B cell (primary cell): ENCODE results near the gene MAP3K5. TPM values are rescaled to one million over a fixed set of nuclear protein-coding genes. Genes with fewer than 3 reads are reported as not detected.

Experiments used
- ATAC-seq: fragments of 200-7000 bp; cut with Tn5 transposase; one replicate; pipeline ENCODE4 v1.10.0; 2021; ENCODE audit warnings: low read depth, mild to moderate bottlenecking, moderate number of reproducible peaks, moderate library complexity
- CTCF ChIA-PET: fragments of 350-600 bp; sonication (Branson Sonifier 250); formaldehyde crosslinking; loops from one replicate; lab custom pipeline; 2021; ENCODE audit warnings: antibody characterized with exemption, inconsistent platforms; lab: Charles Lee
- POLR2A ChIA-PET: fragments of 350-600 bp; sonication (Branson Sonifier 250); formaldehyde crosslinking; loops from one replicate; lab custom pipeline; 2021; ENCODE audit warnings: antibody characterized with exemption; lab: Charles Lee
- DNase-seq: peaks from one replicate; pipeline ENCODE4 v3.0.0; 2013
- H2AFZ ChIP-seq: 2 replicates; pipeline ENCODE4 v1.6.1; 2012; ENCODE audit warnings: mild to moderate bottlenecking, low read depth, low read length; ENCODE audit not compliant: insufficient read depth, poor library complexity, severe bottlenecking
- H3K27ac ChIP-seq, 2 donors: 1 replicate in 1 of 2; 2 replicates in 1 of 2; pipeline ENCODE4 v1.5.1; 2012 to 2013; ENCODE audit warnings: low read length in 2 of 2, mild to moderate bottlenecking in 2 of 2, moderate library complexity in 1 of 2
- H3K27me3 ChIP-seq, 4 experiments: fragments of 200-600 bp in 1 of 4; sonication (generic) in 1 of 4; replicated peaks in 1 of 4; 1 replicate in 2 of 4; 2 replicates in 2 of 4; pipeline versions ENCODE4 v1.6.1 to v1.7.0; 2013 to 2016; ENCODE audit warnings: low read length in 3 of 4, mild to moderate bottlenecking in 2 of 4, mixed read lengths in 1 of 4, moderate library complexity in 1 of 4; ENCODE audit not compliant: insufficient read depth in 4 of 4, control insufficient read depth in 3 of 4; ENCODE audit errors: control extremely low read depth in 1 of 4
- H3K36me3 ChIP-seq, 2 experiments: replicated peaks in 1 of 2; 1 replicate in 1 of 2; 2 replicates in 1 of 2; pipeline versions ENCODE4 v1.6.1 to v1.7.1; 2013; ENCODE audit warnings: low read length in 1 of 2; ENCODE audit not compliant: insufficient read depth in 2 of 2, control insufficient read depth in 1 of 2; ENCODE audit errors: control extremely low read depth in 1 of 2, extremely low read depth in 1 of 2
- H3K4me1 ChIP-seq, 2 donors: fragments of 200-600 bp in 1 of 2; sonication (generic) in 1 of 2; 1 replicate in 1 of 2; 2 replicates in 1 of 2; pipeline versions ENCODE4 v1.5.1 to v1.6.1; 2013 to 2017; ENCODE audit warnings: low read length in 2 of 2; ENCODE audit not compliant: control insufficient read depth in 2 of 2, insufficient read depth in 2 of 2
- H3K4me2 ChIP-seq: replicated peaks from 2 replicates; pipeline ENCODE3; 2012; ENCODE audit warnings: mild to moderate bottlenecking, low read depth, low read length; ENCODE audit not compliant: poor library complexity, severe bottlenecking
- H3K4me3 ChIP-seq, 5 experiments: fragments of 200-600 bp in 1 of 5; sonication (generic) in 1 of 5; 1 replicate in 3 of 5; 2 replicates in 2 of 5; pipeline versions ENCODE4 v1.5.1 to v1.7.0; 2011 to 2016; ENCODE audit warnings: low read length in 4 of 5, mild to moderate bottlenecking in 4 of 5, low read depth in 2 of 5, control low read depth in 1 of 5, moderate library complexity in 1 of 5; ENCODE audit not compliant: insufficient read depth in 1 of 5; ENCODE audit errors: control extremely low read depth in 1 of 5, extremely low read depth in 1 of 5
- H3K79me2 ChIP-seq: fragments of 200-600 bp; sonication (generic); one replicate; pipeline ENCODE4 v1.6.0; 2016; ENCODE audit warnings: low read length; ENCODE audit not compliant: control insufficient read depth, insufficient read depth
- H3K9ac ChIP-seq: fragments of 200-600 bp; sonication (generic); 2 replicates; pipeline ENCODE4 v1.6.1; 2017; ENCODE audit warnings: mild to moderate bottlenecking, low read length, moderate library complexity
- H3K9me3 ChIP-seq, 3 donors: one replicate each; pipeline versions ENCODE4 v1.6.1 to v1.7.1; 2013; ENCODE audit warnings: low read length in 2 of 3; ENCODE audit not compliant: control insufficient read depth in 2 of 3, insufficient read depth in 1 of 3; ENCODE audit errors: control extremely low read depth in 1 of 3
- H4K20me1 ChIP-seq: 2 replicates; pipeline ENCODE4 v1.6.0; 2012; ENCODE audit warnings: mild to moderate bottlenecking, low read length; ENCODE audit not compliant: insufficient read depth, control insufficient read depth, poor library complexity, severe bottlenecking
- H3K27ac Mint-ChIP-seq: one replicate; pipeline ENCODE4 v1.8.0; 2021; ENCODE audit warnings: mixed read lengths
- H3K27me3 Mint-ChIP-seq: one replicate; pipeline ENCODE4 v1.8.0; 2021; ENCODE audit warnings: mixed read lengths
- H3K4me1 Mint-ChIP-seq: one replicate; pipeline ENCODE4 v1.8.0; 2021; ENCODE audit warnings: mixed read lengths
- H3K4me3 Mint-ChIP-seq: one replicate; pipeline ENCODE4 v1.8.0; 2021; ENCODE audit warnings: mixed read lengths
- H3K9me3 Mint-ChIP-seq: one replicate; pipeline ENCODE4 v1.8.0; 2022; ENCODE audit warnings: mixed read lengths; ENCODE audit not compliant: insufficient read depth
- CTCF ChIP-seq: fragments of 200-600 bp; IDR thresholded peaks from one replicate; pipeline ENCODE4 v1.8.0; 2022; ENCODE audit warnings: antibody characterized with exemption, mild to moderate bottlenecking
- EZH2 ChIP-seq: IDR thresholded peaks from 2 replicates; pipeline ENCODE4 v1.6.1; 2012; ENCODE audit warnings: borderline replicate concordance, low read depth, mild to moderate bottlenecking, moderate library complexity, low read length; ENCODE audit not compliant: insufficient read depth, poor library complexity, severe bottlenecking
- WGBS: methylation state at CpG from one replicate; pipeline ENCODE4 v1.1.5; 2013; ENCODE audit warnings: missing lambda C conversion rate; ENCODE audit not compliant: insufficient coverage; 5-methylcytosine and 5-hydroxymethylcytosine counted together
- intact Hi-C: fragments of 100-400 bp; cut with micrococcal nuclease; formaldehyde crosslinking; loops from one replicate; pipeline ENCODE4 v1.10.0; 2022
- polyA plus RNA-seq: library from polyadenylated mRNA; depleted of rRNA; stranded (reverse); fragments of >200 nt; gene quantifications from 2 replicates; pipeline ENCODE4 v1.2.3, GENCODE V29; 2012
- total RNA-seq, 2 donors: library from RNA; stranded (reverse); fragments of 120-200 nt in 1 of 2; gene quantifications; 1 replicate in 1 of 2; 2 replicates in 1 of 2; pipeline versions ENCODE4 v1.2.3 to v1.2.4, GENCODE V29; 2013 to 2022

The MAP3K5 gene
- total and polyA plus RNA-seq, 2 donors (not counting 1 experiment from before 2014, with no cell fraction given): 5.7 to 34.1 TPM

- Histone ChIP-seq H3K27me3 (peaks cover 0 to 5% (median 0%) of the 10 kb centered on the region in 4 experiments), H3K4me1 (no peaks in the 10 kb centered on the region), H4K20me1 (no peaks in the 10 kb centered on the region), H3K36me3 (no peaks in the 10 kb centered on the region), H3K4me2 (no peak overlapping the region), H3K4me3 (no peak overlapping the region), H3K27ac (no peak overlapping the region), H3K79me2 (no peaks in the 10 kb centered on the region), H3K9ac (no peak overlapping the region), H3K9me3 (no peaks in the 10 kb centered on the region), H2AFZ (no peak overlapping the region)
- Mint-ChIP-seq H3K4me1 (no peaks in the 10 kb centered on the region), H3K27me3 (peaks cover 42% of the 10 kb centered on the region), H3K4me3 (no peak overlapping the region), H3K9me3 (no peaks in the 10 kb centered on the region), H3K27ac (no peak overlapping the region)
- intact Hi-C loops: no loop called here
- ChIA-PET CTCF (no interaction called here), POLR2A (no interaction called here)
- TF ChIP-seq CTCF: no peak
- no peak for TF ChIP-seq EZH2
- DNase-seq (no peak), ATAC-seq (no peak)
These were observed 275.3 kb downstream of the MAP3K5 start for GRCh38 chr6:136517002-136517401.

GRCh38 chr6:136514591-136514990 is 277.7 kb downstream of the MAP3K5 start:
- no peak overlapping the region for H3K4me3 Mint-ChIP-seq
- no peak for ATAC-seq
- Histone ChIP-seq H3K79me2 (no peaks in the 10 kb centered on the region), H3K27me3 (no peaks in the 10 kb centered on the region), H3K36me3 (no peaks in the 10 kb centered on the region), H2AFZ (no peak overlapping the region), H3K9me3 (no peaks in the 10 kb centered on the region), H3K27ac (no peak overlapping the region), H3K4me1 (no peaks in the 10 kb centered on the region), H4K20me1 (no peaks in the 10 kb centered on the region), H3K9ac (no peak overlapping the region), H3K4me2 (no peak overlapping the region), H3K4me3 (no peak overlapping the region)
- POLR2A ChIA-PET: no interaction called here
- no peak overlapping the region for H3K27ac Mint-ChIP-seq
- no peaks in the 10 kb centered on the region for H3K4me1 Mint-ChIP-seq
- peaks cover 33% of the 10 kb centered on the region for H3K27me3 Mint-ChIP-seq
- no peak for DNase-seq
- no peak for TF ChIP-seq EZH2
- no peak for TF ChIP-seq CTCF
- CTCF ChIA-PET: interaction anchor here (0.7 kb wide), 1 partner anchor 869 kb away, joined by 3 read pairs; no protein-coding TSS in a partner anchor
- intact Hi-C loops: no loop called here
- WGBS: 91% methylated on average over 4 of the region's 4 CpGs
- H3K9me3 Mint-ChIP-seq: no peaks in the 10 kb centered on the region
